Mesangial cell (primary cell): Measurements from ENCODE around the gene SLC25A29. TPM values are rescaled to one million over a fixed set of nuclear protein-coding genes. Genes with fewer than 3 reads are reported as not detected.

Source experiments
- total RNA-seq: library from RNA; depleted of rRNA; stranded (reverse); fragments of >200 nt; gene quantifications from 2 replicates; pipeline ENCODE4 v1.2.3, GENCODE V29; 2015

Gene SLC25A29
- 47.9 and 56.3 TPM in 2 replicates for total RNA-seq

GRCh38 chr14:100306101-100306997 lies at the start of gene SLC25A29:
Gene SLC25A29 (minus strand): TSS chr14:100306444. CDS start chr14:100306232, 212 bp downstream.

GRCh38 chr14:100323121-100323941 lies 17.1 kb upstream of the SLC25A29 start, which contains the start of gene SLC25A47:
Gene SLC25A47 (plus strand): TSS chr14:100323339. CDS start chr14:100323415, 76 bp downstream.

Other genes starting within 250 kb of the SLC25A29 start
- 25.9 and 47.9 TPM in 2 replicates for gene EVL, start 241.0 kb downstream of the SLC25A29 start, total RNA-seq
- gene DEGS2, start 146.8 kb downstream of the SLC25A29 start, total RNA-seq = not detected in 2 replicates
- 26.7 and 33.2 TPM in 2 replicates for gene YY1, start 67.3 kb downstream of the SLC25A29 start, total RNA-seq
- gene SLC25A47, start 16.9 kb upstream of the SLC25A29 start, total RNA-seq = under 0.01 TPM in 1 of 2 replicates, not detected in the other
- gene WDR25, start 70.0 kb upstream of the SLC25A29 start, total RNA-seq = 10.8 and 11.7 TPM in 2 replicates